ENCODE measurements around the gene PSMB2. TPM values are rescaled to one million over a fixed set of nuclear protein-coding genes. Genes with fewer than 3 reads are reported as not detected.

Gene PSMB2
- total and polyA plus RNA-seq, 4 donors: 26.3 to 99.6 (median 62.5) TPM

GRCh38 chr1:35561297-35561971 lies 79.9 kb downstream of the PSMB2 start:
- no peaks in the 10 kb centered on the region for H3K9me3 ChIP-seq (ENCODE audit: control insufficient read depth, insufficient read depth, low read length)
- H3K27ac ChIP-seq (ENCODE audit: low read depth, low read length): peak overlapping the region; percentile 25
- no peaks in the 10 kb centered on the region for H3K27me3 ChIP-seq (ENCODE audit: control insufficient read depth, insufficient read depth, low read length)
- WGBS (ENCODE audit: insufficient coverage): 67% methylated on average over 10 of the region's 11 CpGs
- no peak for DNase-seq (ENCODE audit: low read depth in 4 of 6, low spot score in 6 of 6)
- peaks cover 65% of the 10 kb centered on the region for H3K36me3 ChIP-seq (ENCODE audit: control insufficient read depth, insufficient read depth, low read length)
- peaks cover 66% of the 10 kb centered on the region for H3K4me1 ChIP-seq (ENCODE audit: control insufficient read depth, insufficient read depth, low read length)
- no peak overlapping the region for H3K4me3 ChIP-seq (ENCODE audit: low read depth, low read length)

GRCh38 chr1:35560256-35561225 lies 80.8 kb downstream of the PSMB2 start:
- H3K4me3 ChIP-seq (ENCODE audit: low read depth, low read length): no peak overlapping the region
- 48% methylated on average over 44 of the region's 44 CpGs for WGBS (ENCODE audit: insufficient coverage)
- H3K27me3 ChIP-seq (ENCODE audit: control insufficient read depth, insufficient read depth, low read length): no peaks in the 10 kb centered on the region
- H3K36me3 ChIP-seq (ENCODE audit: control insufficient read depth, insufficient read depth, low read length): peaks cover 56% of the 10 kb centered on the region
- H3K9me3 ChIP-seq (ENCODE audit: control insufficient read depth, insufficient read depth, low read length): no peaks in the 10 kb centered on the region
- peak overlapping the region; percentile 25 for H3K27ac ChIP-seq (ENCODE audit: low read depth, low read length)
- H3K4me1 ChIP-seq (ENCODE audit: control insufficient read depth, insufficient read depth, low read length): peaks cover 59% of the 10 kb centered on the region
- peak in 3 of 6 donors; percentile 62 to 95 (median 84) for DNase-seq (ENCODE audit: low read depth in 4 of 6, low spot score in 6 of 6)

GRCh38 chr1:35559317-35559944 lies 81.9 kb downstream of the PSMB2 start:
- Histone ChIP-seq H3K4me1 (ENCODE audit: control insufficient read depth, insufficient read depth, low read length) (peaks cover 59% of the 10 kb centered on the region), H3K27ac (ENCODE audit: low read depth, low read length) (no peak overlapping the region)
- peak in 1 of 6 donors; percentile 54 for DNase-seq (ENCODE audit: low read depth in 4 of 6, low spot score in 6 of 6)

GRCh38 chr1:35558374-35559316 lies 82.7 kb downstream of the PSMB2 start:
- WGBS (ENCODE audit: insufficient coverage): 19% methylated on average over 18 of the region's 26 CpGs
- peaks cover 54% of the 10 kb centered on the region for H3K4me1 ChIP-seq (ENCODE audit: control insufficient read depth, insufficient read depth, low read length)

More at GRCh38 chr1:35559317-35559944, 81.9 kb downstream of the PSMB2 start:
- Histone ChIP-seq H3K27me3 (ENCODE audit: control insufficient read depth, insufficient read depth, low read length) (no peaks in the 10 kb centered on the region), H3K36me3 (ENCODE audit: control insufficient read depth, insufficient read depth, low read length) (peaks cover 45% of the 10 kb centered on the region), H3K9me3 (ENCODE audit: control insufficient read depth, insufficient read depth, low read length) (no peaks in the 10 kb centered on the region), H3K4me3 (ENCODE audit: low read depth, low read length) (peak overlapping the region; percentile 96)
- 64% methylated on average over 7 of the region's 7 CpGs for WGBS (ENCODE audit: insufficient coverage)

GRCh38 chr1:35557611-35558373 lies 83.5 kb downstream of the PSMB2 start, which contains the start of gene NCDN:
TSS of gene NCDN (plus strand) at chr1:35557799. CDS start at chr1:35558191, 392 bp downstream.
- peaks cover 51% of the 10 kb centered on the region for H3K4me1 ChIP-seq (ENCODE audit: control insufficient read depth, insufficient read depth, low read length)
- WGBS (ENCODE audit: insufficient coverage): 0% methylated on average over 48 of the region's 58 CpGs
- peak within 1 kb of the TSS; percentile 98 for H3K27ac ChIP-seq (ENCODE audit: low read depth, low read length)
- no peaks in the 10 kb centered on the region for H3K9me3 ChIP-seq (ENCODE audit: control insufficient read depth, insufficient read depth, low read length)
- DNase-seq (ENCODE audit: low read depth in 4 of 6, low spot score in 6 of 6): peak in 5 of 6 donors; percentile 96 to 99 (median 97)
- H3K27me3 ChIP-seq (ENCODE audit: control insufficient read depth, insufficient read depth, low read length): no peaks in the 10 kb centered on the region
- H3K36me3 ChIP-seq (ENCODE audit: control insufficient read depth, insufficient read depth, low read length): peaks cover 32% of the 10 kb centered on the region
- H3K4me3 ChIP-seq (ENCODE audit: low read depth, low read length): peak within 1 kb of the TSS; percentile 96

More at GRCh38 chr1:35558374-35559316, 82.7 kb downstream of the PSMB2 start:
- Histone ChIP-seq H3K27me3 (ENCODE audit: control insufficient read depth, insufficient read depth, low read length) (no peaks in the 10 kb centered on the region), H3K27ac (ENCODE audit: low read depth, low read length) (peak overlapping the region; percentile 98), H3K36me3 (ENCODE audit: control insufficient read depth, insufficient read depth, low read length) (peaks cover 37% of the 10 kb centered on the region), H3K4me3 (ENCODE audit: low read depth, low read length) (peak overlapping the region; percentile 96), H3K9me3 (ENCODE audit: control insufficient read depth, insufficient read depth, low read length) (no peaks in the 10 kb centered on the region)
- DNase-seq (ENCODE audit: low read depth in 4 of 6, low spot score in 6 of 6): peak in 1 of 6 donors; percentile 78

- H3K4me3 ChIP-seq (ENCODE audit: low read depth, low read length): peak within 1 kb of the TSS; percentile 96
- H3K27me3 ChIP-seq (ENCODE audit: control insufficient read depth, insufficient read depth, low read length): no peaks in the 10 kb centered on the region
- H3K36me3 ChIP-seq (ENCODE audit: control insufficient read depth, insufficient read depth, low read length): peaks cover 34% of the 10 kb centered on the region
- peaks cover 47% of the 10 kb centered on the region for H3K4me1 ChIP-seq (ENCODE audit: control insufficient read depth, insufficient read depth, low read length)
- WGBS (ENCODE audit: insufficient coverage): 0% methylated on average over 23 of the region's 39 CpGs
- DNase-seq (ENCODE audit: low read depth in 4 of 6, low spot score in 6 of 6): peak in 2 of 6 donors; percentile 73 to 92
- H3K27ac ChIP-seq (ENCODE audit: low read depth, low read length): peak within 1 kb of the TSS; percentile 98
- no peaks in the 10 kb centered on the region for H3K9me3 ChIP-seq (ENCODE audit: control insufficient read depth, insufficient read depth, low read length)
These were observed 84.2 kb downstream of the PSMB2 start, which contains the start of gene KIAA0319L for GRCh38 chr1:35557118-35557610. TSS of gene KIAA0319L (minus strand) at chr1:35557403. CDS start at chr1:35554491, 2,912 bp downstream.

GRCh38 chr1:35556484-35557117 lies 84.7 kb downstream of the PSMB2 start:
- Histone ChIP-seq H3K4me1 (ENCODE audit: control insufficient read depth, insufficient read depth, low read length) (peaks cover 41% of the 10 kb centered on the region), H3K27me3 (ENCODE audit: control insufficient read depth, insufficient read depth, low read length) (no peaks in the 10 kb centered on the region), H3K27ac (ENCODE audit: low read depth, low read length) (peak overlapping the region; percentile 98), H3K4me3 (ENCODE audit: low read depth, low read length) (peak overlapping the region; percentile 96), H3K9me3 (ENCODE audit: control insufficient read depth, insufficient read depth, low read length) (no peaks in the 10 kb centered on the region), H3K36me3 (ENCODE audit: control insufficient read depth, insufficient read depth, low read length) (peaks cover 32% of the 10 kb centered on the region)
- 1% methylated on average over 15 of the region's 17 CpGs for whole genome bisulfite sequencing (ENCODE audit: insufficient coverage)
- no peak for DNase-seq (ENCODE audit: low read depth in 4 of 6, low spot score in 6 of 6)
